HEK293 (cell line): ENCODE data around the gene SPINT4.

Experiments
- SALL2 ChIP-seq: fragments of 450-650 bp; formaldehyde crosslinking; IDR thresholded peaks from 2 replicates; pipeline ENCODE4 v1.5.0; 2017; ENCODE audit warnings: missing biosample characterization, mild to moderate bottlenecking, missing genetic modification characterization, borderline replicate concordance
- TCF7L2 ChIP-seq: IDR thresholded peaks from 2 replicates; pipeline ENCODE4 v1.6.1; 2011; ENCODE audit warnings: low read depth, mild to moderate bottlenecking, inconsistent platforms, low read length, moderate library complexity, borderline replicate concordance
- ZEB2 ChIP-seq: fragments of 450-650 bp; formaldehyde crosslinking; IDR thresholded peaks from 2 replicates; pipeline ENCODE4 v1.5.1; 2016; ENCODE audit warnings: missing biosample characterization, missing genetic modification characterization
- ZFP3 ChIP-seq: fragments of 450-650 bp; formaldehyde crosslinking; IDR thresholded peaks from 2 replicates; pipeline ENCODE4 v1.5.1; 2016; ENCODE audit warnings: low read depth, missing biosample characterization, missing genetic modification characterization
- ZNF23 ChIP-seq: fragments of 450-650 bp; formaldehyde crosslinking; IDR thresholded peaks from 2 replicates; pipeline ENCODE4 v1.5.1; 2016; ENCODE audit warnings: missing biosample characterization, missing genetic modification characterization, borderline replicate concordance
- ZNF248 ChIP-seq: fragments of 450-650 bp; formaldehyde crosslinking; IDR thresholded peaks from 2 replicates; pipeline ENCODE4 v1.5.1; 2017; ENCODE audit warnings: missing biosample characterization, missing genetic modification characterization
- ZNF416 ChIP-seq: fragments of 450-650 bp; formaldehyde crosslinking; IDR thresholded peaks from 2 replicates; pipeline ENCODE4 v1.5.1; 2016; ENCODE audit warnings: missing biosample characterization, missing genetic modification characterization
- ZNF423 ChIP-seq: fragments of 450-650 bp; formaldehyde crosslinking; IDR thresholded peaks from 2 replicates; pipeline ENCODE4 v1.5.1; 2016; ENCODE audit warnings: missing biosample characterization, missing genetic modification characterization
- ZNF610 ChIP-seq: fragments of 450-650 bp; formaldehyde crosslinking; IDR thresholded peaks from 2 replicates; pipeline ENCODE4 v1.5.1; 2016; ENCODE audit warnings: missing biosample characterization, missing genetic modification characterization, borderline replicate concordance
- ZNF776 ChIP-seq: fragments of 450-650 bp; formaldehyde crosslinking; IDR thresholded peaks from 2 replicates; pipeline ENCODE4 v1.5.0; 2017; ENCODE audit warnings: missing biosample characterization, missing genetic modification characterization, borderline replicate concordance
- ZNF830 ChIP-seq: fragments of 450-650 bp; IDR thresholded peaks from 2 replicates; pipeline ENCODE4 v1.5.0; 2018; ENCODE audit warnings: missing biosample characterization, missing genetic modification characterization, low read depth, mild to moderate bottlenecking, moderate library complexity
- TF ChIP-seq, protein P1 (sequence below): fragments of 450-650 bp; formaldehyde crosslinking; IDR thresholded peaks from 2 replicates; pipeline ENCODE4 v1.5.1; 2016; ENCODE audit warnings: missing biosample characterization, missing genetic modification characterization
- TF ChIP-seq, protein P2 (sequence below): fragments of 450-650 bp; formaldehyde crosslinking; IDR thresholded peaks from 2 replicates; pipeline ENCODE4 v1.5.1; 2017; ENCODE audit warnings: missing biosample characterization, missing genetic modification characterization

DNA sequence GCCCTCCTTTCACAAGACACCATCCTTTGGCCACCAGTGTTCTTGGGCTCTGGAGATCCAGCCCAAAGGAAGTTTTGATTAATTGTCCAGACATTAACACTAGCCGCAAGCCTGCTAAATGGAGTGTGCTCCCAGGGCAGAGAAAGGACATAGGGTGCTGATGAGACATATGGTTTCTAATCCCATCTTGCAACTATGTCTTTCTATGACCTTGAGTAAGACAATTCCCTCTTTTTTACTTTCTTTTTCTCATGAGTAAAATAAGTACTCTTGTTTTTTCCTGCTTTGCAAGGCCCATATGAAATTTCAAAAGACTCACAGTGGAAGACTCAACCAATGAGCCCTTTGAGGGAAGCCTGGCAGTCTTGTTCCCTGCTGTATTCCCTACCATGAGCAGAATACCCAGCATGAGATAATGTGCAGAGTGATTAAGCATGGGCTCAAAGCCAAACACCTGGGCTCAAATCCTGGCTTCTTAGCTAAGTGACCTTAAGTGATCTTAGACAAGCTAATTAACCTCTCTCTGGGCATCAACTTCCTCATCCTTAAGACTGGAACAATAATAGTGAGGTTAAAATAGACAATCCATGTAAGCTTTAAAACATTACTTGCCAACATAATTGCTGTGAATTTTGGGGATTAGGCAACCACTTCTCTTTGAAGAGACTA, 17.0 kb upstream of the SPINT4 start, which contains the start of gene WFDC10B:
- no peak for TF ChIP-seq ZNF610 (tag by site-specific recombination)
- TF ChIP-seq, protein P1, sequence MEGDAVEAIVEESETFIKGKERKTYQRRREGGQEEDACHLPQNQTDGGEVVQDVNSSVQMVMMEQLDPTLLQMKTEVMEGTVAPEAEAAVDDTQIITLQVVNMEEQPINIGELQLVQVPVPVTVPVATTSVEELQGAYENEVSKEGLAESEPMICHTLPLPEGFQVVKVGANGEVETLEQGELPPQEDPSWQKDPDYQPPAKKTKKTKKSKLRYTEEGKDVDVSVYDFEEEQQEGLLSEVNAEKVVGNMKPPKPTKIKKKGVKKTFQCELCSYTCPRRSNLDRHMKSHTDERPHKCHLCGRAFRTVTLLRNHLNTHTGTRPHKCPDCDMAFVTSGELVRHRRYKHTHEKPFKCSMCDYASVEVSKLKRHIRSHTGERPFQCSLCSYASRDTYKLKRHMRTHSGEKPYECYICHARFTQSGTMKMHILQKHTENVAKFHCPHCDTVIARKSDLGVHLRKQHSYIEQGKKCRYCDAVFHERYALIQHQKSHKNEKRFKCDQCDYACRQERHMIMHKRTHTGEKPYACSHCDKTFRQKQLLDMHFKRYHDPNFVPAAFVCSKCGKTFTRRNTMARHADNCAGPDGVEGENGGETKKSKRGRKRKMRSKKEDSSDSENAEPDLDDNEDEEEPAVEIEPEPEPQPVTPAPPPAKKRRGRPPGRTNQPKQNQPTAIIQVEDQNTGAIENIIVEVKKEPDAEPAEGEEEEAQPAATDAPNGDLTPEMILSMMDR (tag by site-specific recombination) = no peak
- TF ChIP-seq ZNF416 = no peak
- no peak for TF ChIP-seq TCF7L2
- TF ChIP-seq, protein P2, sequence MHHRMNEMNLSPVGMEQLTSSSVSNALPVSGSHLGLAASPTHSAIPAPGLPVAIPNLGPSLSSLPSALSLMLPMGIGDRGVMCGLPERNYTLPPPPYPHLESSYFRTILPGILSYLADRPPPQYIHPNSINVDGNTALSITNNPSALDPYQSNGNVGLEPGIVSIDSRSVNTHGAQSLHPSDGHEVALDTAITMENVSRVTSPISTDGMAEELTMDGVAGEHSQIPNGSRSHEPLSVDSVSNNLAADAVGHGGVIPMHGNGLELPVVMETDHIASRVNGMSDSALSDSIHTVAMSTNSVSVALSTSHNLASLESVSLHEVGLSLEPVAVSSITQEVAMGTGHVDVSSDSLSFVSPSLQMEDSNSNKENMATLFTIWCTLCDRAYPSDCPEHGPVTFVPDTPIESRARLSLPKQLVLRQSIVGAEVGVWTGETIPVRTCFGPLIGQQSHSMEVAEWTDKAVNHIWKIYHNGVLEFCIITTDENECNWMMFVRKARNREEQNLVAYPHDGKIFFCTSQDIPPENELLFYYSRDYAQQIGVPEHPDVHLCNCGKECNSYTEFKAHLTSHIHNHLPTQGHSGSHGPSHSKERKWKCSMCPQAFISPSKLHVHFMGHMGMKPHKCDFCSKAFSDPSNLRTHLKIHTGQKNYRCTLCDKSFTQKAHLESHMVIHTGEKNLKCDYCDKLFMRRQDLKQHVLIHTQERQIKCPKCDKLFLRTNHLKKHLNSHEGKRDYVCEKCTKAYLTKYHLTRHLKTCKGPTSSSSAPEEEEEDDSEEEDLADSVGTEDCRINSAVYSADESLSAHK = no peak
- no peak for TF ChIP-seq SALL2 (tag by site-specific recombination)
- no peak for TF ChIP-seq ZFP3 (tag by site-specific recombination)
- no peak for TF ChIP-seq ZEB2
- no peak for TF ChIP-seq ZNF423 (tag by site-specific recombination)
- no peak for TF ChIP-seq ZNF776 (tag by site-specific recombination)
- TF ChIP-seq ZNF23 = no peak
- no peak for TF ChIP-seq ZNF830 (tag by site-specific recombination)
- TF ChIP-seq ZNF248 (tag by site-specific recombination) = no peak
